HEK293 (cell line): ENCODE results near the gene HOXB4.
A peak's percentile ranks its signal among the peaks of the same experiment; 100 is the strongest.

Experiments
- CTCF ChIA-PET: fragments of 350-600 bp; formaldehyde crosslinking; extraction: SDS; loops from one replicate; lab custom pipeline; 2021; ENCODE audit warnings: antibody characterized with exemption; lab: Yijun Ruan, JAX
- POLR2A ChIA-PET: fragments of 300-600 bp; formaldehyde crosslinking; extraction: SDS; loops from one replicate; lab custom pipeline; 2020; ENCODE audit warnings: antibody characterized with exemption, inconsistent platforms; lab: Yijun Ruan, JAX
- H3K27ac ChIP-seq: fragments of 200-500 bp; sonication (Bioruptor generic); 2 replicates; pipeline ENCODE4 v1.5.1; 2014; ENCODE audit warnings: low read depth, low read length, control low read depth, inconsistent platforms; ENCODE audit errors: extremely low read depth
- H3K36me3 ChIP-seq, 2 experiments: fragments of 200-500 bp in 1 of 2; sonication (Bioruptor generic) in 1 of 2; 1 replicate in 1 of 2; 2 replicates in 1 of 2; pipeline ENCODE4 v1.5.1; 2014 to 2017; ENCODE audit warnings: inconsistent platforms in 2 of 2, low read length in 2 of 2; ENCODE audit not compliant: control insufficient read depth in 2 of 2, insufficient read depth in 1 of 2
- H3K4me1 ChIP-seq: fragments of 200-500 bp; sonication (Bioruptor generic); 2 replicates; pipeline ENCODE4 v1.5.1; 2014; ENCODE audit warnings: mild to moderate bottlenecking, low read length, inconsistent platforms; ENCODE audit not compliant: control insufficient read depth, insufficient read depth
- H3K4me3 ChIP-seq: 2 replicates; pipeline ENCODE4 v1.5.1; 2011; ENCODE audit warnings: low read depth, mild to moderate bottlenecking, control low read depth, low read length, moderate library complexity
- H3K9me3 ChIP-seq: fragments of 200-500 bp; sonication (Bioruptor generic); 2 replicates; pipeline ENCODE4 v1.5.1; 2014; ENCODE audit warnings: low read depth, low read length, inconsistent platforms; ENCODE audit not compliant: control insufficient read depth, insufficient read depth
- GLIS2 ChIP-seq: fragments of 450-650 bp; formaldehyde crosslinking; IDR thresholded peaks from 2 replicates; pipeline ENCODE4 v1.5.1; 2016; ENCODE audit warnings: missing biosample characterization, missing genetic modification characterization
- HIC1 ChIP-seq: fragments of 450-650 bp; formaldehyde crosslinking; IDR thresholded peaks from 2 replicates; pipeline ENCODE4 v1.5.1; 2016; ENCODE audit warnings: missing biosample characterization, missing genetic modification characterization
- PRDM10 ChIP-seq: fragments of 450-650 bp; formaldehyde crosslinking; IDR thresholded peaks from 2 replicates; pipeline ENCODE4 v1.5.1; 2016; ENCODE audit warnings: missing biosample characterization, missing genetic modification characterization
- PRDM4 ChIP-seq: fragments of 450-650 bp; formaldehyde crosslinking; IDR thresholded peaks from 2 replicates; pipeline ENCODE4 v1.5.1; 2017; ENCODE audit warnings: missing biosample characterization, missing genetic modification characterization
- SETDB1 ChIP-seq: IDR thresholded peaks from one replicate; pipeline ENCODE4 v1.6.1; 2017; ENCODE audit warnings: mild to moderate bottlenecking, low read length, moderate library complexity, mixed read lengths; ENCODE audit not compliant: insufficient read length
- ZBTB10 ChIP-seq: fragments of 450-650 bp; formaldehyde crosslinking; IDR thresholded peaks from 2 replicates; pipeline ENCODE4 v1.5.1; 2016; ENCODE audit warnings: missing biosample characterization, missing genetic modification characterization
- ZBTB49 ChIP-seq: fragments of 450-650 bp; formaldehyde crosslinking; IDR thresholded peaks from 2 replicates; pipeline ENCODE4 v1.5.1; 2016; ENCODE audit warnings: missing biosample characterization, missing genetic modification characterization, low read depth
- ZFP3 ChIP-seq: fragments of 450-650 bp; formaldehyde crosslinking; IDR thresholded peaks from 2 replicates; pipeline ENCODE4 v1.5.1; 2016; ENCODE audit warnings: low read depth, missing biosample characterization, missing genetic modification characterization
- ZFP41 ChIP-seq: fragments of 450-650 bp; formaldehyde crosslinking; IDR thresholded peaks from 2 replicates; pipeline ENCODE4 v1.5.1; 2016; ENCODE audit warnings: missing biosample characterization, missing genetic modification characterization, borderline replicate concordance
- ZNF146 ChIP-seq: fragments of 450-650 bp; formaldehyde crosslinking; IDR thresholded peaks from 2 replicates; pipeline ENCODE4 v1.5.1; 2016; ENCODE audit warnings: missing biosample characterization, missing genetic modification characterization
- ZNF169 ChIP-seq: fragments of 450-650 bp; formaldehyde crosslinking; IDR thresholded peaks from 2 replicates; pipeline ENCODE4 v1.5.1; 2016; ENCODE audit warnings: missing biosample characterization, missing genetic modification characterization
- ZNF280D ChIP-seq: fragments of 450-650 bp; formaldehyde crosslinking; IDR thresholded peaks from 2 replicates; pipeline ENCODE4 v1.5.1; 2016; ENCODE audit warnings: missing biosample characterization, missing genetic modification characterization
- ZNF335 ChIP-seq: fragments of 450-650 bp; formaldehyde crosslinking; conservative IDR thresholded peaks from 2 replicates; pipeline ENCODE4 v1.5.1; 2016; ENCODE audit warnings: missing biosample characterization, missing genetic modification characterization
- ZNF473 ChIP-seq: fragments of 450-650 bp; formaldehyde crosslinking; IDR thresholded peaks from 2 replicates; pipeline ENCODE4 v1.5.1; 2017; ENCODE audit warnings: missing biosample characterization, missing genetic modification characterization
- ZNF585B ChIP-seq: fragments of 450-650 bp; formaldehyde crosslinking; IDR thresholded peaks from 2 replicates; pipeline ENCODE4 v1.5.1; 2016; ENCODE audit warnings: missing biosample characterization, missing genetic modification characterization
- ZNF639 ChIP-seq: fragments of 450-650 bp; formaldehyde crosslinking; IDR thresholded peaks from 2 replicates; pipeline ENCODE4 v1.5.1; 2016; ENCODE audit warnings: missing biosample characterization, missing genetic modification characterization
- ZNF791 ChIP-seq: fragments of 450-650 bp; formaldehyde crosslinking; IDR thresholded peaks from 2 replicates; pipeline ENCODE4 v1.5.1; 2016; ENCODE audit warnings: missing biosample characterization, missing genetic modification characterization

HOXB4 gene

GRCh38 chr17:48542114-48542656, 36.0 kb downstream of the HOXB4 start:
- Histone ChIP-seq H3K27ac (peak overlapping the region; percentile 100), H3K4me1 (peaks cover 29% of the 10 kb centered on the region), H3K36me3 (peaks cover 5 to 11% of the 10 kb centered on the region in 2 experiments; a peak in 2 of 3 replicates), H3K4me3 (peak overlapping the region; percentile 79), H3K9me3 (no peaks in the 10 kb centered on the region)
- ChIA-PET POLR2A (interaction anchor here (0.9 to 2.8 kb wide), 20 partner anchors 9 to 454 kb away, joined by 3 to 25 read pairs (median 4); no protein-coding TSS in a partner anchor), CTCF (interaction anchor here (0.8 to 2.8 kb wide), 6 partner anchors 18 to 50 kb away, joined by 3 to 22 read pairs (median 5); no protein-coding TSS in a partner anchor)
- TF ChIP-seq ZBTB49 (tag by site-specific recombination) (no peak), HIC1 (tag by site-specific recombination) (no peak), ZBTB10 (no peak), PRDM4 (tag by site-specific recombination) (no peak), PRDM10 (no peak), ZNF585B (no peak), ZNF169 (no peak), ZNF335 (tag by site-specific recombination) (peak; percentile 78), ZNF146 (tag by site-specific recombination) (no peak), ZNF639 (no peak), ZFP41 (tag by site-specific recombination) (no peak), ZNF791 (tag by site-specific recombination) (no peak), ZNF280D (tag by site-specific recombination) (no peak), ZFP3 (no peak), SETDB1 (no peak), ZNF473 (no peak), GLIS2 (no peak)
